ENCODE results near the gene LRP1B. TPM values are rescaled to one million over a fixed set of nuclear protein-coding genes. Genes with fewer than 3 reads are reported as not detected.

LRP1B gene
- total and polyA plus RNA-seq, 2 donors (not counting 1 experiment from before 2014, with no cell fraction given), result under 0.01 to 0.01 TPM

DNA sequence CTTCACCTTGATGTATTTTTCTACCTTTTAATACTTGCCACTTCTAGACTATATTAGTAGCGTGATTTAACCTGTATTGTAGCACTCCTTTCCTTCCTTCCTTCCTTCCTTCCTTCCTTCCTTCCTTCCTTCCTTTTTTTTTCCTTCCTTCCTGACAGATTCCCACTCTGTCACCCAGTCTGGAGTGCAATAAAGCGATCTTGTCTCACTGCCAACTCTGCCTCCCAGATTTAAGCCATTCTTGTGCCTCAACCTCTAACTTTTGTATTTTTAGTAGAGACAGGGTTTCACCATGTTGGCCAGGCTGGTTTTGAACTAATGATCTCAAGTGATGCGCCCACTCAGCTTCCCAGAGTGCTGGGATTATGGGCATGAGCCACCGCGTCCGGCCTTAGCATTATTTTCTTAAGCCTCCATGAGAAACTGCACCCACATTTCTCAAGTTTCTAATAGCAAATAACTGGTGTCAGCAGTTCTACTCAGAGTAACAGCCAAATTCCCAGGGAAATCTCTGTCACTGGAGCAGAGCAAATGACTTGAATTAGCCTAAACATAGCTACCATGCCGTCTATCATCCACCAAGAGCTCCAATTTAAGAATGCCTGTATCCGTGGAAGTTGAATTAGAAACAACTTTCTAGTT is 529.2 kb downstream of the LRP1B start:
- Histone ChIP-seq H3K36me3 (ENCODE audit: control insufficient read depth, insufficient read depth, low read length) (no peaks in the 10 kb centered on the region), H4K20me1 (ENCODE audit: control insufficient read depth, extremely low read depth, insufficient read depth, low read length) (no peaks in the 10 kb centered on the region), H3K4me2 (ENCODE audit: extremely low read depth, insufficient read depth, low read length) (no peak overlapping the region), H3K27me3 (ENCODE audit: control insufficient read depth, insufficient read depth, low read length) (no peaks in the 10 kb centered on the region), H2AFZ (ENCODE audit: low read length) (no peak overlapping the region), H3K79me2 (ENCODE audit: control insufficient read depth, insufficient read depth, low read length) (no peaks in the 10 kb centered on the region), H3K27ac (ENCODE audit: insufficient read depth, low read length) (no peak overlapping the region), H3K4me1 (ENCODE audit: control insufficient read depth, extremely low read depth, insufficient read depth, low read length) (no peaks in the 10 kb centered on the region), H3K9me3 (ENCODE audit: control insufficient read depth, insufficient read depth, low read depth, low read length) (no peaks in the 10 kb centered on the region), H3K4me3 (replicated peaks in 1 of 4; ENCODE audit: control extremely low read depth in 1 of 4, insufficient read depth in 1 of 4, low read depth in 3 of 4, low read length in 4 of 4) (no peak overlapping the region), H3K9ac (ENCODE audit: insufficient read depth, low read length) (no peak overlapping the region)
- DNase-seq (ENCODE audit: low read depth in 2 of 2), result no peak
- TF ChIP-seq EZH2 (IDR thresholded peaks at IDR 0.05; ENCODE audit: low read length, missing control alignments), result no peak
- TF ChIP-seq, protein P1, sequence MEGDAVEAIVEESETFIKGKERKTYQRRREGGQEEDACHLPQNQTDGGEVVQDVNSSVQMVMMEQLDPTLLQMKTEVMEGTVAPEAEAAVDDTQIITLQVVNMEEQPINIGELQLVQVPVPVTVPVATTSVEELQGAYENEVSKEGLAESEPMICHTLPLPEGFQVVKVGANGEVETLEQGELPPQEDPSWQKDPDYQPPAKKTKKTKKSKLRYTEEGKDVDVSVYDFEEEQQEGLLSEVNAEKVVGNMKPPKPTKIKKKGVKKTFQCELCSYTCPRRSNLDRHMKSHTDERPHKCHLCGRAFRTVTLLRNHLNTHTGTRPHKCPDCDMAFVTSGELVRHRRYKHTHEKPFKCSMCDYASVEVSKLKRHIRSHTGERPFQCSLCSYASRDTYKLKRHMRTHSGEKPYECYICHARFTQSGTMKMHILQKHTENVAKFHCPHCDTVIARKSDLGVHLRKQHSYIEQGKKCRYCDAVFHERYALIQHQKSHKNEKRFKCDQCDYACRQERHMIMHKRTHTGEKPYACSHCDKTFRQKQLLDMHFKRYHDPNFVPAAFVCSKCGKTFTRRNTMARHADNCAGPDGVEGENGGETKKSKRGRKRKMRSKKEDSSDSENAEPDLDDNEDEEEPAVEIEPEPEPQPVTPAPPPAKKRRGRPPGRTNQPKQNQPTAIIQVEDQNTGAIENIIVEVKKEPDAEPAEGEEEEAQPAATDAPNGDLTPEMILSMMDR (conservative IDR thresholded peaks at IDR 0.05 in 1 of 2, IDR thresholded peaks at IDR 0.05 in 1 of 2; ENCODE audit: low read depth in 1 of 2, low read length in 2 of 2), result no peak

DNA sequence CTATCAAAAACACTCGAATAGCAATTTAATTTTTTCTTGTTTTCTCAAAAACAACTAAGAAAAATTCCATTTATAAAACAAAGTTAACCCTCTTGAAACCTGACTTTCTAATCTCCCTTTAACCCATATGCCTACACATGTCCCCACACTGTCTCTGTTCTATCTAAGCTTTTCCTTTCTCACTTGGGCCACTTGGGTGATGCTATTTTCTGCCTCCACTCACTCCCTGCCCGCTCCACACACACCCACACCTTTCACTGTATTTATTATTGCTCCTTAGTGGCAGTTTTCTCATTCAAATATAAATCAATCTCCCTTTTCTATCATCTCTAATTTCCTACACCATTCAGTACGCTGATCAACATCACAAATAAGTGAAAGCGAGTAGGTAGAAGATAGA is 531.1 kb downstream of the LRP1B start:
- Histone ChIP-seq H3K36me3 (ENCODE audit: control insufficient read depth, insufficient read depth, low read length) (no peaks in the 10 kb centered on the region), H3K4me1 (ENCODE audit: control insufficient read depth, extremely low read depth, insufficient read depth, low read length) (no peaks in the 10 kb centered on the region), H3K4me2 (ENCODE audit: extremely low read depth, insufficient read depth, low read length) (no peak overlapping the region), H3K27me3 (ENCODE audit: control insufficient read depth, insufficient read depth, low read length) (no peaks in the 10 kb centered on the region), H2AFZ (ENCODE audit: low read length) (no peak overlapping the region), H3K9ac (ENCODE audit: insufficient read depth, low read length) (no peak overlapping the region), H3K27ac (ENCODE audit: insufficient read depth, low read length) (no peak overlapping the region), H3K79me2 (ENCODE audit: control insufficient read depth, insufficient read depth, low read length) (no peaks in the 10 kb centered on the region), H3K9me3 (ENCODE audit: control insufficient read depth, insufficient read depth, low read depth, low read length) (no peaks in the 10 kb centered on the region), H4K20me1 (ENCODE audit: control insufficient read depth, extremely low read depth, insufficient read depth, low read length) (no peaks in the 10 kb centered on the region), H3K4me3 (replicated peaks in 1 of 4; ENCODE audit: control extremely low read depth in 1 of 4, insufficient read depth in 1 of 4, low read depth in 3 of 4, low read length in 4 of 4) (no peak overlapping the region)
- no peak for TF ChIP-seq EZH2 (IDR thresholded peaks at IDR 0.05; ENCODE audit: low read length, missing control alignments)
- TF ChIP-seq, protein P1 (conservative IDR thresholded peaks at IDR 0.05 in 1 of 2, IDR thresholded peaks at IDR 0.05 in 1 of 2; ENCODE audit: low read depth in 1 of 2, low read length in 2 of 2), result no peak
- no peak for DNase-seq (ENCODE audit: low read depth in 2 of 2)

DNA sequence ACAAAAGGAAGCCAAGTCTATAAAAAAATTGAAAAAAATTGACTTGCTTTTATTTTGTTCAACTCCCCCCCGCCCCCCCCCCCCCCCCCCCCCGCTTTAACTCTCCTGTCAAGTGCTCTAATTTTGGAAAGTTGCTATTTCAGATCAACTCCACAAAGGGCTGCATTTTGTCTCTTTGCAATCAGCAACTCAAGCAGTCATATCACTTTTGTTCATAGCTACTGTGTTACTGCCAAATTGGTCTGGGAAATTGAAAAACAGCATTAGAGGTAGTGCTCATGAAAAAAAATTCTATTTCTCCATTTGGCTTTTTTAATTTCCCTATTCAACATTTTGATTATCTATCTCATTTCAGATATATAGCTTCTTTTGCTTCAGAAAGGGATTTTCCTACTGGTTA is 531.8 kb downstream of the LRP1B start:
- no peak overlapping the region for H3K4me3 ChIP-seq (replicated peaks in 1 of 4; ENCODE audit: control extremely low read depth in 1 of 4, insufficient read depth in 1 of 4, low read depth in 3 of 4, low read length in 4 of 4)
- no peaks in the 10 kb centered on the region for H3K27me3 ChIP-seq (ENCODE audit: control insufficient read depth, insufficient read depth, low read length)
- H3K4me2 ChIP-seq (ENCODE audit: extremely low read depth, insufficient read depth, low read length), result no peak overlapping the region
- no peaks in the 10 kb centered on the region for H3K9me3 ChIP-seq (ENCODE audit: control insufficient read depth, insufficient read depth, low read depth, low read length)
- no peak for TF ChIP-seq EZH2 (IDR thresholded peaks at IDR 0.05; ENCODE audit: low read length, missing control alignments)
- H2AFZ ChIP-seq (ENCODE audit: low read length), result no peak overlapping the region
- H3K9ac ChIP-seq (ENCODE audit: insufficient read depth, low read length), result no peak overlapping the region
- no peak for DNase-seq (ENCODE audit: low read depth in 2 of 2)
- no peak overlapping the region for H3K27ac ChIP-seq (ENCODE audit: insufficient read depth, low read length)
- H3K79me2 ChIP-seq (ENCODE audit: control insufficient read depth, insufficient read depth, low read length), result no peaks in the 10 kb centered on the region
- H3K4me1 ChIP-seq (ENCODE audit: control insufficient read depth, extremely low read depth, insufficient read depth, low read length), result no peaks in the 10 kb centered on the region
- no peaks in the 10 kb centered on the region for H3K36me3 ChIP-seq (ENCODE audit: control insufficient read depth, insufficient read depth, low read length)
- H4K20me1 ChIP-seq (ENCODE audit: control insufficient read depth, extremely low read depth, insufficient read depth, low read length), result no peaks in the 10 kb centered on the region

Data from fibroblast of lung (primary cell).